A204.1 (cell line): Measurements from ENCODE around the gene SPR.

ENCODE experiments used
- FAIRE-seq: peaks from 2 replicates; lab custom pipeline; 2012; peaks lifted over from hg19 to GRCh38; lab: Jason Lieb, UNC

The SPR gene

DNA sequence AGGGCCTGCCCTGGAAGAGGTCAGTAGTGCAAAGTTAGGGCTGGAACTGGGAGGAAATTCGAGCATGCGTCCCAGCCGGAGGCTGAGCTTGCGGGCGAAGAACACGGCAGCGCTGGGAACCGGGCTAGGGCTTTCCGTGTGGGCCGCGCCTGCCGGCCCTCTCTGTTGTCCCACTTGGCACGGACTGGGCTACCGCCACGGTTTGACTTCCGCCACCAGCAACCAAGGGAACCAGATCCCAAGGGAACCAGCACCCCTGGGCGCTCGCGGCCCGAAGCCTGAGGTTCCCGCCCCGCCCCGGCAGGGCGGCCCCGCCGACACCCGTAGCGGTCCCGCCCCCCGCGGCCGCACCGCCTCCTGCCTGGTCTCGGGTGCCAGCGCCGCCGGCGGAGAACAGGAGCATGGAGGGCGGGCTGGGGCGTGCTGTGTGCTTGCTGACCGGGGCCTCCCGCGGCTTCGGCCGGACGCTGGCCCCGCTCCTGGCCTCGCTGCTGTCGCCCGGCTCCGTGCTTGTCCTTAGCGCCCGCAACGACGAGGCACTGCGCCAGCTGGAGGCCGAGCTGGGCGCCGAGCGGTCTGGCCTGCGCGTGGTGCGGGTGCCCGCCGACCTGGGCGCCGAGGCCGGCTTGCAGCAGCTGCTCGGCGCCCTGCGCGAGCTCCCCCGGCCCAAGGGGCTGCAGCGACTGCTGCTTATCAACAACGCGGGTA lies at the start of gene SPR:
SPR (plus strand) TSS at position 377 of the 708 bp plus-strand sequence; CDS start at position 402, 25 bp downstream.
- FAIRE-seq = no peak

DNA sequence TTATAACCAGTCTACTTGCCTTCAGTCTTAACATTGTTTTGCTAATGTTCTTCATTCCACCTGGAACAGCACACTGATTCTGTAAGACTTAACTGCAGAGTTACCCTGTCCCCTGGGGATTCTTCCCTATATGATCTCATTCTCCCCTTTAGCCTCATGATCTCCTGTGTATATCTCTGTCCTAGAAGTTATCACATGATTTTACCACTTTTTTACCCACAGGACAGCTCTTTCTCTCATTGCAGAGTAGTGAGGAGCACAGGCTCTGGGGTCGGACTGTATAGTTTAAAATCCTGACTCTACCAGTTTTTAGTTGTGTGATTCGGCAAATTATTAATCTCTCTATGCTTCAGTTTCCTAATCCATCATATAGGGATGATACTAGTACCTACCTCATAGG lies 47.1 kb upstream of the SPR start:
- no peak for FAIRE-seq

- no peak for FAIRE-seq
Measured at GRCh38 chr2:72841462-72842125, 45.6 kb upstream of the SPR start.

DNA sequence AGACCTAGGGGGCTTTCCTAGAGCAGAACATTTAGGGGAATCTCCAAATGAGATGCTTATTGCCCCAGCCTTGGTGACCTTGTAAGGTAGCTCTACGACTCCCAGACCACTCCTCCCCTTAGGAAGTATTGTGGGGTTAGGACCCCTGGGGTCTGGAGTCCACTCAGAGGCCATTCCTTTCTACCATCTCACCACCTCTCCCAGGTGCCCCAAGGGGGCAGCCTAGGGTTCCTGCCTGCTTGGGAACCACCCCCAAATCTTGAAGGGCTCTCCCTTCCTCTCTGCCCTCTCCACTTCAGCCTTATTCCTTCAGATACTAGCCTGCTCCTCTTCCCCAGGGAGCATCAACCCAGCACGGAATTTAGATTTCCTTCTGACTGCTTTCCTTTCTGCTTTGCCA lies 43.9 kb upstream of the SPR start:
- no peak for FAIRE-seq

DNA sequence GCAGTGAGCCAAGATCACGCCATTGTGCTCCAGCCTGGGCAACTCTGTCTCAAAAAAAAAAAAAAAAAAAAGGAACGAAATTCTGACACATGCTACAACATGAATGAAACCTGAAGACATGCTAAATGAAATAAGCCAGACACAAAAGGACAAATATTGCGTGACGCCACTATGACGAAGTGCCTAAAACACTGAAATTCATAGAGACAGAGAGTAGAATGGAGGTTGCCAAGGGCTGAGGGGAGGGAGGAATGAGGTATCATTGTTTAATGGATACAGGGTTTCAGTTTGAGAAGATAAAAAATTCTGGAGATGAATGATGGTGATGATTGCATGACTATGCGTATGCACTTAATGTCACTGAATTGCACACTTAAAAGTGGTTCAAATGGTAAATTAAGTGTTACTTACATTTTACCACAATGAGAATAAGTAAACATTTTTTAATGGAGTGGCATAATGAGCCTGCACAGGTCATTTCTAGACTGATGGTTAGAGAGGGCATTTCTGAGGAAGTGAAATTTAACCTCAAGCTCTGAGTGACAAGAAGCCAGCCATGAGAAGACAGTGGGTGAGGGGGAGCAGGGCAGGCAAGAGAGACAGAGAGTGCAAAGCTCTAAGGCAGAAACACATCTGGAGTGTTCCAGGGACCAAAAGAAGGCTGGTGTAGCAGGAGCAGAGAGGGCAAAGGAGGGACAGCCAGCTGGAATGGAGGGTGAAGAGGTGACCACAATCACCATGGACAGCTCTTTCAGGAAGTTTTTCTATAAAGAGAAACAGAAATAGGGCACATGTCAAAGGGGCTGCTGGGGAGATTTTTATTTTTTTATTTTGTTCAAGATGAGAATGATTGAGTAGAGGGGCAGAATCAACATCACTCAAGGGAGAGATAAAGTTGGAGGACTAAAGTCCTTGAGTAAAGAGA lies 40.8 kb upstream of the SPR start:
- FAIRE-seq = no peak

DNA sequence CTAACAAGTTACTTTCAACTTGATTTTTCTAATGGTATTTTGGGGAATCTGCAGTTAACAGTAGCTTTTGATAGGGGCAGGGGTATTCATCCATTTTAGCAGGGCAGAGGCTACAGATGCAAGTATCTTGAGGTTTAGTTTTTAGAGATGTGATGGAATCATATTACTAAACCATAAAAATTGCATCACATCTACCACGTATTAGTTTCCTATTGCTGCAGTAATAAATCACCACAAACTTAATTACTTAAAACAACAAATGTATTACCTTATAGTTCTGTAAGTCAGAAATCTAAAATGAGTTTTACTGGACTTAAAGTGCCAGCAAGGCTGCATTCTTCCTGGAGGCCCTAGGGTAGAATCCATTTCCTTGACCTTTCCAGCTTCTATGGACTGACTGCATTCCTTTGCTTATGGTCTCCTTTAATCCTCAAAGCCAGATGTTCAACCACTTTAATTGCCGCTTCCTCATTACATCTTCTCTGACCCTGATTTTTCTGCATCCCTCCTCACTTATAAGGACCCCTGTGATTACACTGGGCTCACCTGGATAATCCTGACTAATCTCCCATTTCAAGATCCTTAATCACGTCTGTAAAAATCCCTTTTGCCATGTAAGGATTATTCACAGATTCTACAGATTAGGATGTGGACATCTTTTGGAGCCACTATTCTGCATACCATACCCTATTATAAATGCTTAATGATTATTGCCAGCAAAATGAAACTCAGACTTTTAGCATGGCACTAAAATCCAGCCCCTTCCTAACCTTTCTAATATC lies 39.5 kb upstream of the SPR start:
- no peak for FAIRE-seq

- FAIRE-seq = no peak
Measured at GRCh38 chr2:72848436-72849137, 38.6 kb upstream of the SPR start.

- no peak for FAIRE-seq
Measured at GRCh38 chr2:72849138-72849462, 38.1 kb upstream of the SPR start.

DNA sequence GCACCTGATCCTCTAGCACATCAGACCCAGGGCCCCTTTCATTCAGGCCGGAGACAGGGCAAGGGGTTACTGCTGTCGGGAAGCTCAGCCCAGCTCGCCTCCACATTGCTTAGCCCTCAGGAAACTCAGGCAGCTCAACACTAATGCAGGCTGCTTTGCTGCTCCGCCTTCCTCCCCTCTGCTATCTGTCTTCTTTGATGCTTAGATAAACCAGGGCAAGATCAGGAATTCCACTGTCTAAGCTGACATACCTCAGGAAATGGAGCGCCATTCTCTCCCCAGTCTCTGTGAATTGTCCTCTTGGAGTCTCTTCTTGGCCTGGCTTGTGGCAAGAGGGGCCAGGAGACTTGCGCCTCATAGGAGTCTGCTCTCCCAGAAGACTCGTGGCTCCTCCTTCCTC lies 35.9 kb upstream of the SPR start:
- FAIRE-seq = no peak

DNA sequence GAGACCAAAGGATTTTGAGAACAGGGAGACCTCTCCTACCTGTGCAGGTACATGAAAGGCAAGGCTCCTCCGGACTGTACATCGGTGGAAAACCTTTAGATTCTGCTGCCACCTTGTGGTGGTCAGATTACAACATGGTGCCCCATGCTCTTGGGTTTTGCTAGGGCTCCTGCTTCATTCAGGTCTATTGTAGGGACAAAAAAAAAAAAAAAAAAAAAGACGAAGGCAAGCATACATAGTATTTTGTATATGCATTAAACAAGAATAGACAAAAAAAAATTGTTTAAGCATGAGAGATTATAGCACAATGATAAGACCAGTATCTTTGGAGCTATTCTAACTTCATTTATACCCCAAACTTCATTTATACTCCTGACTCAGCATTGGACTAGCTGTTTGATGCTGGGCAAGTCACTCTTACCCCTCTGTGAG lies 27.4 kb upstream of the SPR start:
- FAIRE-seq = peak; percentile 81

- FAIRE-seq = peak; percentile 55
Measured at GRCh38 chr2:72862239-72862988, 24.8 kb upstream of the SPR start.

DNA sequence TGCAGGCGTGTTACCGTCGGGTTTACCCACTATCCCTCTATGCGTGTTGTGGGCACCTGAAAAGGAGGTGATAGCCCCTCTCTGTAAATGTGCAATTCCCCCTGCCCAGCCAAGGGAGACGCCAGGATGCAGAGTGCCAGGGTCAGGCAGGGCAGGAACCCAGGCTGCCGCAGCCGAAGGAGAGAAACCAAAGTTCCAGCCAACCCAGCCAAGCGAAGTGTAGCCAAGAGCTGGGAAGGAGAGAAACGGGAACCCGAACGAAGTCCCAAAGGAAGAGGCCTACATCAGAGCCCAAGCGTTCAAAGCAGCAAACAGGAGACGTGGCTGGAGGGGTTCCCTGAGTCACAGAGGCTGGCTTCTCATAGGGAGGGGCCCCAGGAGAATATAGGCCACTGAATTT lies 24.2 kb upstream of the SPR start:
- FAIRE-seq = no peak

- no peak for FAIRE-seq
Measured at GRCh38 chr2:72864500-72864899, 22.7 kb upstream of the SPR start.

DNA sequence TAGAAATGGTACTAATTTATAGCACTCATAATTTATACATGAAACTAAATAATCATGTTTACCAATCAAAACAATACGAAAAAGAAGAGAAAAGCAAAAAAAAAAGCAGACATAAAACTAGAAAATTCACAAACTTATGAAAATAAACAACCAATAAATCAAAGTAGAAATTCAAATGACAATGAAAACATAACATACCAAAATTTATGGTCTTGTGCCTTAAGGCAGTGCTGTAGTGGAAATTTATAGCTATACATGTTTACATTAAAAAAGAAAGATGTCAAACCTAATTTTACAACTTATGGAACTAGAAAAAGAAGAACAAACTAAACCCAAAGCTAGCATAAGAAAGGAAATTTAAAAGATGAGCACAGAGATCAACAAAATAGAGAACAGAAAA lies 16.1 kb upstream of the SPR start:
- no peak for FAIRE-seq

- FAIRE-seq = no peak
Measured at GRCh38 chr2:72871880-72872279, 15.3 kb upstream of the SPR start.

DNA sequence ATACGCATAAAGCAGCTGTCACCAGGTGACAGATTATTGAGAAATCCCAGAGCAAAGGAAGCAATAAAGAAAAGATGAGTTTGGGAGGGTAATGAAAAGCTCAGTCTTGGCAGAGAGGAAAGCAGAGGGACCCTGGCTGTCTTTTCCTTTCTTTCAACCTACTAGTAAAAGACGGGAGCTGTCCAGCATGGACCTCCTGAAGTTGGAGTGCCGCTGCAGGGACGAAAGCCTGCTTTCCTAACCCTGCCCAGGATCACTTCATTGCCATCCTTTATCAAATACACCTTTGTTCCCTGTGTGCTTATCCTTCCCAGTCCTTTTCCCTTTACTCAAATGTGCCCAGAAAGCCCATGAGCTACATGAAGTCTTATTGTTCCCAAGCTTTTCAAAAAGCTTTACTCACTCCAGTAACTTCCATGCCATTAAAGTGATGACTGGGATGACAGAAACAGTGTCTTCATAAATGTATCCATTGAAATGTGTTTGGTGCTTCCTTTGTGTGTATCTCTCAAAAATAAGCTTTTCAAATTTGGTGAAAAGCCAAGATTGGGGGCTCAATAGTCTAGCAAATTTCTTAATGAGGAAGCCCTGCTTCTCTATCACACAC lies 3.7 kb upstream of the SPR start:
- no peak for FAIRE-seq

- no peak for FAIRE-seq
Measured at GRCh38 chr2:72886505-72887031, 640 bp upstream of the SPR start.

DNA sequence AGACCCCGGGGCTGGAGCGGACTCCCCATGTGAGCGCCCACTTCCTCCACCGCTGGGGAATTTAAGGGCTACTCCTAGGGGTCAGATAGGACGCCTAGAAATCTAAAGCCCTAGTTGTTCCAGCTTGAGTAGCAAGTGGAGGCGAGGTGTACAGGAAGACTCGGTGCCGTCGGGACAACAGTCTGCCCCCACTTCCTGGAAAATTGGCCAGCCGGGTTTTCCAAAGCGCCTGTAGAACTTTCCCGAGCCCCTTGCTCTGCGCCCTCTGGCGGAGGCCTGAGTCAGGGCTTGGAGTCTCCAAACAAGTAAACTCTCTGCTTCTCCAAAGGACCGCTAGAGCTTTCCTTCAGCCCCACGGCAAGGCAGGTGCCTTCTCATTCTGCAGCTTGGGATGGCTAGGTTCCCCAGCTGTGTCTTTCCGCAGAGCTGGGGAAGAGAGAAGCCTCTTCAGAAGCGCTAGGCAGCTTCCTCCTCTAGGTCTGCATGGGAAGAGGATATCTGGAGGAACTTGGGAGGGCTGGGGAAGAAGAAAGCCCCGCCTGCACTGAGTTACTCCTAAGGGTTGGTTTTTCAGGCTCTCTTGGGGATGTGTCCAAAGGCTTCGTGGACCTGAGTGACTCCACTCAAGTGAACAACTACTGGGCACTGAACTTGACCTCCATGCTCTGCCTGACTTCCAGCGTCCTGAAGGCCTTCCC lies 681 bp downstream of the SPR start:
- no peak for FAIRE-seq

DNA sequence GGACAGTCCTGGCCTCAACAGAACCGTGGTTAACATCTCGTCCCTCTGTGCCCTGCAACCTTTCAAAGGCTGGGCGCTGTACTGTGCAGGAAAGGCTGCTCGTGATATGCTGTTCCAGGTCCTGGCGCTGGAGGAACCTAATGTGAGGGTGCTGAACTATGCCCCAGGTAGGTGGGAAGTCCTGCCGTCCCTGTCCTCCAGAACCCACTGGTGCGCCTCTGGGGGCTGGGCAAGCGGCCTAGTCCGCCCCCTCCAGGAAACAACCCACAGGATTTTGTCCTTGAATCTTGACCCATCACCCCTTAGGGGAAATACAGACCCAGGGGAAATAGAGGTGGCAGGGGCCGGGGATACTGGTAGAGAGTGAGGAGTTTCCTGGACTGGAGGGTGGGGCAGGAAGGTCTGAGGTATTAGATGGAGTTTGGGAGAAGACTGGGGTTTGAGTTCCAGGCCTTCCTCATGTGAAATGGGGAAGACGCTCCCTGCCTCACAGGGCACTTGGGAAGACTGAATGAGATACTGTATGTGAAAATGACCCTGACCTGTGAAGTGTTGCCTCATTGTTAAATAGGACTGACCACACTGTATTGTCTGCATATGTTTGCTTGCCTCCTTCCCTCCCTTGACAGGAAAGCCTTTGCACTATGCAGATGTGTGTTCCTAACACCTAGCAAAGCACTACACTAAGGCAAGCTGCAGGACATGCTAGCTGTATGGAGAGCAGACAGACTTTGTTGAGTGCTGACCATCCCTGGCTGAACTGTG lies 1.4 kb downstream of the SPR start:
- no peak for FAIRE-seq
